GM23338 (cell line): ENCODE results near the gene FGF11. TPM values are rescaled to one million over a fixed set of nuclear protein-coding genes. Genes with fewer than 3 reads are reported as not detected.

Experiments
- ATAC-seq: fragments of 200-7000 bp; cut with Tn5 transposase; 3 replicates; pipeline ENCODE4 v1.9.1; 2020
- DNase-seq: peaks from one replicate; pipeline ENCODE4 v3.0.0-alpha.2; 2015; ENCODE audit warnings: low spot score
- H2AFZ ChIP-seq: fragments of 200-600 bp; sonication (generic); 2 replicates; pipeline ENCODE4 v1.8.0; 2016; ENCODE audit warnings: antibody characterized with exemption, mild to moderate bottlenecking, moderate library complexity
- H3F3A ChIP-seq: fragments of 200-600 bp; sonication (generic); replicated peaks from 2 replicates; pipeline ENCODE4 v1.8.0; 2017; ENCODE audit warnings: antibody characterized with exemption, mixed run types, low read depth
- H3K27ac ChIP-seq: fragments of 200-600 bp; sonication (generic); 2 replicates; pipeline ENCODE4 v1.6.1; 2016; ENCODE audit warnings: low read depth
- H3K27me3 ChIP-seq: fragments of 200-600 bp; sonication (generic); 2 replicates; pipeline ENCODE4 v1.8.0; 2016; ENCODE audit warnings: mild to moderate bottlenecking, mixed run types, moderate library complexity; ENCODE audit not compliant: insufficient read depth
- H3K36me3 ChIP-seq: fragments of 200-600 bp; sonication (generic); 2 replicates; pipeline ENCODE4 v1.8.0; 2016; ENCODE audit warnings: mild to moderate bottlenecking; ENCODE audit not compliant: insufficient read depth
- H3K4me1 ChIP-seq: fragments of 200-600 bp; sonication (generic); 2 replicates; pipeline ENCODE4 v1.8.0; 2016; ENCODE audit warnings: mild to moderate bottlenecking, moderate library complexity; ENCODE audit not compliant: insufficient read depth
- H3K4me2 ChIP-seq: fragments of 200-600 bp; sonication (generic); 2 replicates; pipeline ENCODE4 v1.7.1; 2017; ENCODE audit warnings: mixed run types
- H3K4me3 ChIP-seq: fragments of 200-600 bp; sonication (generic); 2 replicates; pipeline ENCODE4 v1.6.1; 2016; ENCODE audit warnings: mixed run types
- H3K79me2 ChIP-seq: fragments of 200-600 bp; sonication (generic); replicated peaks from 2 replicates; pipeline ENCODE4 v1.8.0; 2017; ENCODE audit warnings: mild to moderate bottlenecking; ENCODE audit not compliant: insufficient read depth
- H3K9me2 ChIP-seq: fragments of 200-600 bp; sonication (generic); 2 replicates; pipeline ENCODE4 v1.8.0; 2017; ENCODE audit not compliant: insufficient read depth
- H4K20me1 ChIP-seq: fragments of 200-600 bp; sonication (generic); replicated peaks from 2 replicates; pipeline ENCODE4 v1.8.0; 2017; ENCODE audit warnings: mild to moderate bottlenecking; ENCODE audit not compliant: insufficient read depth
- H3K27ac Mint-ChIP-seq: 2 replicates; pipeline ENCODE4 v1.8.0; 2020; ENCODE audit warnings: inconsistent platforms, mild to moderate bottlenecking, moderate library complexity, mixed read lengths
- H3K27me3 Mint-ChIP-seq: 3 replicates; pipeline ENCODE4 v1.8.0; 2022; ENCODE audit warnings: low read depth, mild to moderate bottlenecking, moderate library complexity, mixed read lengths, inconsistent platforms; ENCODE audit not compliant: insufficient read depth, poor library complexity
- H3K36me3 Mint-ChIP-seq: 3 replicates; pipeline ENCODE4 v1.8.0; 2021; ENCODE audit warnings: low read depth, mild to moderate bottlenecking, inconsistent platforms, moderate library complexity, mixed read lengths
- H3K4me1 Mint-ChIP-seq: 3 replicates; pipeline ENCODE4 v1.8.0; 2020; ENCODE audit warnings: mild to moderate bottlenecking, inconsistent platforms, mixed read lengths
- H3K4me3 Mint-ChIP-seq: 3 replicates; pipeline ENCODE4 v1.8.0; 2021; ENCODE audit warnings: moderate library complexity, mild to moderate bottlenecking, inconsistent platforms, mixed read lengths
- H3K9me3 Mint-ChIP-seq: 3 replicates; pipeline ENCODE4 v1.8.0; 2020; ENCODE audit warnings: moderate library complexity, mild to moderate bottlenecking, inconsistent platforms, mixed read lengths
- CREB1 ChIP-seq: fragments of 250-450 bp; sonication (Bioruptor Pico); IDR thresholded peaks from 2 replicates; pipeline ENCODE4 v1.5.0; 2020; ENCODE audit warnings: low read depth, mild to moderate bottlenecking, moderate library complexity
- EZH2 ChIP-seq: fragments of 200-600 bp; sonication (generic); IDR thresholded peaks from one replicate; pipeline ENCODE4 v1.8.0; 2017; ENCODE audit warnings: antibody characterized with exemption, mild to moderate bottlenecking, low read depth; ENCODE audit not compliant: unreplicated experiment
- EZH2phosphoT487 ChIP-seq: fragments of 200-600 bp; sonication (generic); IDR thresholded peaks from one replicate; pipeline ENCODE4 v1.8.1; 2018; ENCODE audit warnings: antibody characterized with exemption; ENCODE audit not compliant: unreplicated experiment
- NANOG ChIP-seq: IDR thresholded peaks from 2 replicates; pipeline ENCODE4 v1.6.1; 2016; ENCODE audit warnings: antibody characterized with exemption, borderline replicate concordance
- POLR2AphosphoS5 ChIP-seq: IDR thresholded peaks from 2 replicates; pipeline ENCODE4 v1.6.1; 2016; ENCODE audit warnings: antibody characterized with exemption, low read depth
- STAT1 ChIP-seq: IDR thresholded peaks from one replicate; pipeline ENCODE4 v1.6.1; 2016; ENCODE audit warnings: antibody characterized with exemption; ENCODE audit not compliant: unreplicated experiment
- ZNF114 ChIP-seq: fragments of 250-450 bp; sonication (Bioruptor Pico); IDR thresholded peaks from 2 replicates; pipeline ENCODE4 v1.5.0; 2020; ENCODE audit warnings: mild to moderate bottlenecking, moderate library complexity
- ZNF331 ChIP-seq: fragments of 250-450 bp; sonication (Bioruptor Pico); IDR thresholded peaks from 2 replicates; pipeline ENCODE4 v1.5.0; 2020; ENCODE audit warnings: low read depth, mild to moderate bottlenecking, moderate library complexity
- polyA plus RNA-seq: library from polyadenylated mRNA; unstranded; fragments of >200 nt; fragmentation: Nextera tagmentation; extraction: Ambion mirVana; gene quantifications from 2 replicates; pipeline ENCODE4 v1.2.1, GENCODE V29; 2016
- total RNA-seq: library from RNA; depleted of rRNA; stranded (reverse); fragments of >200 nt; shearing (Covaris generic); gene quantifications from 2 replicates; pipeline ENCODE4 v1.2.3, GENCODE V29; 2014
- TF ChIP-seq, protein P1 (sequence below), 2 experiments: fragments of 200-600 bp in 1 of 2; sonication (generic) in 1 of 2; conservative IDR thresholded peaks; 2 replicates each; pipeline versions ENCODE4 v1.5.1 to v1.6.1; 2016 to 2017; ENCODE audit warnings: antibody characterized with exemption in 2 of 2, low read depth in 2 of 2, mild to moderate bottlenecking in 2 of 2, moderate library complexity in 1 of 2
- TF ChIP-seq, protein P2 (sequence below): IDR thresholded peaks from one replicate; pipeline ENCODE4 v1.6.1; 2018; ENCODE audit warnings: antibody characterized with exemption; ENCODE audit not compliant: unreplicated experiment
- TF ChIP-seq, protein P3 (sequence below): fragments of 250-450 bp; sonication (Bioruptor Pico); IDR thresholded peaks from 2 replicates; pipeline ENCODE4 v1.5.0; 2020; ENCODE audit warnings: mild to moderate bottlenecking, moderate library complexity
- TF ChIP-seq, protein P4 (sequence below): IDR thresholded peaks from 2 replicates; pipeline ENCODE4 v1.6.1; 2016; ENCODE audit warnings: antibody characterized with exemption

FGF11 gene
- total and polyA plus RNA-seq, 2 experiments from 2014 or later = 11.1 to 16.6 TPM

DNA sequence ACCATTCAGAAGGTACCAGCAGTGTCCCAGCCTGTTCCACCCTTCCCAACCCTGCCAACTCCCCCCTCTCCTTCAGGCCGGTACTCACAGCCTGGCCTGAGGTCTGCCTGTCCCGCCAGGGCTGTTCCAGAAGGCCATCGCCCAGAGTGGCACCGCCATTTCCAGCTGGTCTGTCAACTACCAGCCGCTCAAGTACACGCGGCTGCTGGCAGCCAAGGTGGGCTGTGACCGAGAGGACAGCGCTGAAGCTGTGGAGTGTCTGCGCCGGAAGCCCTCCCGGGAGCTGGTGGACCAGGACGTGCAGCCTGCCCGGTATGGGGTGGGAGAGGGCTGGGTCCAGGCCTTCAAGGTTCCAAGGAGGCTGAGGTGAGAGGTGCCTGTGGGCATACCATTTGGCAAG is 24.5 kb upstream of the FGF11 start:
- Histone ChIP-seq H4K20me1 (no peaks in the 10 kb centered on the region; the same call in 1 of the 2 replicates), H3K4me1 (no peaks in the 10 kb centered on the region), H3K4me2 (no peak overlapping the region), H3K9me2 (no peaks in the 10 kb centered on the region), H3K79me2 (no peaks in the 10 kb centered on the region), H2AFZ (no peak overlapping the region), H3K4me3 (no peak overlapping the region), H3K27ac (no peak overlapping the region), H3K27me3 (no peaks in the 10 kb centered on the region), H3K36me3 (no peaks in the 10 kb centered on the region; the same call in 1 of the 2 replicates), H3F3A (no peaks in the 10 kb centered on the region)
- no peak overlapping the region for H3K4me3 Mint-ChIP-seq
- H3K36me3 Mint-ChIP-seq = peaks cover 28% of the 10 kb centered on the region
- no peaks in the 10 kb centered on the region for H3K9me3 Mint-ChIP-seq
- H3K4me1 Mint-ChIP-seq = peaks cover 33% of the 10 kb centered on the region
- no peak for DNase-seq
- peaks cover 11% of the 10 kb centered on the region for H3K27me3 Mint-ChIP-seq
- TF ChIP-seq STAT1 (no peak), POLR2AphosphoS5 (no peak), NANOG (no peak), EZH2 (no peak), ZNF331 (CRISPR knock-in tag) (no peak), ZNF114 (CRISPR knock-in tag) (no peak), CREB1 (CRISPR knock-in tag) (no peak), EZH2phosphoT487 (no peak)
- TF ChIP-seq, protein P1, sequence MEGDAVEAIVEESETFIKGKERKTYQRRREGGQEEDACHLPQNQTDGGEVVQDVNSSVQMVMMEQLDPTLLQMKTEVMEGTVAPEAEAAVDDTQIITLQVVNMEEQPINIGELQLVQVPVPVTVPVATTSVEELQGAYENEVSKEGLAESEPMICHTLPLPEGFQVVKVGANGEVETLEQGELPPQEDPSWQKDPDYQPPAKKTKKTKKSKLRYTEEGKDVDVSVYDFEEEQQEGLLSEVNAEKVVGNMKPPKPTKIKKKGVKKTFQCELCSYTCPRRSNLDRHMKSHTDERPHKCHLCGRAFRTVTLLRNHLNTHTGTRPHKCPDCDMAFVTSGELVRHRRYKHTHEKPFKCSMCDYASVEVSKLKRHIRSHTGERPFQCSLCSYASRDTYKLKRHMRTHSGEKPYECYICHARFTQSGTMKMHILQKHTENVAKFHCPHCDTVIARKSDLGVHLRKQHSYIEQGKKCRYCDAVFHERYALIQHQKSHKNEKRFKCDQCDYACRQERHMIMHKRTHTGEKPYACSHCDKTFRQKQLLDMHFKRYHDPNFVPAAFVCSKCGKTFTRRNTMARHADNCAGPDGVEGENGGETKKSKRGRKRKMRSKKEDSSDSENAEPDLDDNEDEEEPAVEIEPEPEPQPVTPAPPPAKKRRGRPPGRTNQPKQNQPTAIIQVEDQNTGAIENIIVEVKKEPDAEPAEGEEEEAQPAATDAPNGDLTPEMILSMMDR (conservative IDR thresholded peaks at IDR 0.05; ENCODE audit: low read depth in 2 of 2) = no peak
- TF ChIP-seq, protein P2, sequence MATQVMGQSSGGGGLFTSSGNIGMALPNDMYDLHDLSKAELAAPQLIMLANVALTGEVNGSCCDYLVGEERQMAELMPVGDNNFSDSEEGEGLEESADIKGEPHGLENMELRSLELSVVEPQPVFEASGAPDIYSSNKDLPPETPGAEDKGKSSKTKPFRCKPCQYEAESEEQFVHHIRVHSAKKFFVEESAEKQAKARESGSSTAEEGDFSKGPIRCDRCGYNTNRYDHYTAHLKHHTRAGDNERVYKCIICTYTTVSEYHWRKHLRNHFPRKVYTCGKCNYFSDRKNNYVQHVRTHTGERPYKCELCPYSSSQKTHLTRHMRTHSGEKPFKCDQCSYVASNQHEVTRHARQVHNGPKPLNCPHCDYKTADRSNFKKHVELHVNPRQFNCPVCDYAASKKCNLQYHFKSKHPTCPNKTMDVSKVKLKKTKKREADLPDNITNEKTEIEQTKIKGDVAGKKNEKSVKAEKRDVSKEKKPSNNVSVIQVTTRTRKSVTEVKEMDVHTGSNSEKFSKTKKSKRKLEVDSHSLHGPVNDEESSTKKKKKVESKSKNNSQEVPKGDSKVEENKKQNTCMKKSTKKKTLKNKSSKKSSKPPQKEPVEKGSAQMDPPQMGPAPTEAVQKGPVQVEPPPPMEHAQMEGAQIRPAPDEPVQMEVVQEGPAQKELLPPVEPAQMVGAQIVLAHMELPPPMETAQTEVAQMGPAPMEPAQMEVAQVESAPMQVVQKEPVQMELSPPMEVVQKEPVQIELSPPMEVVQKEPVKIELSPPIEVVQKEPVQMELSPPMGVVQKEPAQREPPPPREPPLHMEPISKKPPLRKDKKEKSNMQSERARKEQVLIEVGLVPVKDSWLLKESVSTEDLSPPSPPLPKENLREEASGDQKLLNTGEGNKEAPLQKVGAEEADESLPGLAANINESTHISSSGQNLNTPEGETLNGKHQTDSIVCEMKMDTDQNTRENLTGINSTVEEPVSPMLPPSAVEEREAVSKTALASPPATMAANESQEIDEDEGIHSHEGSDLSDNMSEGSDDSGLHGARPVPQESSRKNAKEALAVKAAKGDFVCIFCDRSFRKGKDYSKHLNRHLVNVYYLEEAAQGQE = no peak
- TF ChIP-seq, protein P3, sequence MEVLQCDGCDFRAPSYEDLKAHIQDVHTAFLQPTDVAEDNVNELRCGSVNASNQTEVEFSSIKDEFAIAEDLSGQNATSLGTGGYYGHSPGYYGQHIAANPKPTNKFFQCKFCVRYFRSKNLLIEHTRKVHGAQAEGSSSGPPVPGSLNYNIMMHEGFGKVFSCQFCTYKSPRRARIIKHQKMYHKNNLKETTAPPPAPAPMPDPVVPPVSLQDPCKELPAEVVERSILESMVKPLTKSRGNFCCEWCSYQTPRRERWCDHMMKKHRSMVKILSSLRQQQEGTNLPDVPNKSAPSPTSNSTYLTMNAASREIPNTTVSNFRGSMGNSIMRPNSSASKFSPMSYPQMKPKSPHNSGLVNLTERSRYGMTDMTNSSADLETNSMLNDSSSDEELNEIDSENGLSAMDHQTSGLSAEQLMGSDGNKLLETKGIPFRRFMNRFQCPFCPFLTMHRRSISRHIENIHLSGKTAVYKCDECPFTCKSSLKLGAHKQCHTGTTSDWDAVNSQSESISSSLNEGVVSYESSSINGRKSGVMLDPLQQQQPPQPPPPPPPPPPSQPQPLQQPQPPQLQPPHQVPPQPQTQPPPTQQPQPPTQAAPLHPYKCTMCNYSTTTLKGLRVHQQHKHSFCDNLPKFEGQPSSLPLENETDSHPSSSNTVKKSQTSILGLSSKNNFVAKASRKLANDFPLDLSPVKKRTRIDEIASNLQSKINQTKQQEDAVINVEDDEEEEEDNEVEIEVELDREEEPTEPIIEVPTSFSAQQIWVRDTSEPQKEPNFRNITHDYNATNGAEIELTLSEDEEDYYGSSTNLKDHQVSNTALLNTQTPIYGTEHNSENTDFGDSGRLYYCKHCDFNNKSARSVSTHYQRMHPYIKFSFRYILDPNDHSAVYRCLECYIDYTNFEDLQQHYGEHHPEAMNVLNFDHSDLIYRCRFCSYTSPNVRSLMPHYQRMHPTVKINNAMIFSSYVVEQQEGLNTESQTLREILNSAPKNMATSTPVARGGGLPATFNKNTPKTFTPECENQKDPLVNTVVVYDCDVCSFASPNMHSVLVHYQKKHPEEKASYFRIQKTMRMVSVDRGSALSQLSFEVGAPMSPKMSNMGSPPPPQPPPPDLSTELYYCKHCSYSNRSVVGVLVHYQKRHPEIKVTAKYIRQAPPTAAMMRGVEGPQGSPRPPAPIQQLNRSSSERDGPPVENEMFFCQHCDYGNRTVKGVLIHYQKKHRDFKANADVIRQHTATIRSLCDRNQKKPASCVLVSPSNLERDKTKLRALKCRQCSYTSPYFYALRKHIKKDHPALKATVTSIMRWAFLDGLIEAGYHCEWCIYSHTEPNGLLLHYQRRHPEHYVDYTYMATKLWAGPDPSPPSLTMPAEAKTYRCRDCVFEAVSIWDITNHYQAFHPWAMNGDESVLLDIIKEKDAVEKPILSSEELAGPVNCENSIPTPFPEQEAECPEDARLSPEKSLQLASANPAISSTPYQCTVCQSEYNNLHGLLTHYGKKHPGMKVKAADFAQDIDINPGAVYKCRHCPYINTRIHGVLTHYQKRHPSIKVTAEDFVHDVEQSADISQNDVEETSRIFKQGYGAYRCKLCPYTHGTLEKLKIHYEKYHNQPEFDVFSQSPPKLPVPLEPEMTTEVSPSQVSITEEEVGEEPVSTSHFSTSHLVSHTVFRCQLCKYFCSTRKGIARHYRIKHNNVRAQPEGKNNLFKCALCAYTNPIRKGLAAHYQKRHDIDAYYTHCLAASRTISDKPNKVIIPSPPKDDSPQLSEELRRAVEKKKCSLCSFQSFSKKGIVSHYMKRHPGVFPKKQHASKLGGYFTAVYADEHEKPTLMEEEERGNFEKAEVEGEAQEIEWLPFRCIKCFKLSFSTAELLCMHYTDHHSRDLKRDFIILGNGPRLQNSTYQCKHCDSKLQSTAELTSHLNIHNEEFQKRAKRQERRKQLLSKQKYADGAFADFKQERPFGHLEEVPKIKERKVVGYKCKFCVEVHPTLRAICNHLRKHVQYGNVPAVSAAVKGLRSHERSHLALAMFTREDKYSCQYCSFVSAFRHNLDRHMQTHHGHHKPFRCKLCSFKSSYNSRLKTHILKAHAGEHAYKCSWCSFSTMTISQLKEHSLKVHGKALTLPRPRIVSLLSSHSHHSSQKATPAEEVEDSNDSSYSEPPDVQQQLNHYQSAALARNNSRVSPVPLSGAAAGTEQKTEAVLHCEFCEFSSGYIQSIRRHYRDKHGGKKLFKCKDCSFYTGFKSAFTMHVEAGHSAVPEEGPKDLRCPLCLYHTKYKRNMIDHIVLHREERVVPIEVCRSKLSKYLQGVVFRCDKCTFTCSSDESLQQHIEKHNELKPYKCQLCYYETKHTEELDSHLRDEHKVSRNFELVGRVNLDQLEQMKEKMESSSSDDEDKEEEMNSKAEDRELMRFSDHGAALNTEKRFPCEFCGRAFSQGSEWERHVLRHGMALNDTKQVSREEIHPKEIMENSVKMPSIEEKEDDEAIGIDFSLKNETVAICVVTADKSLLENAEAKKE (CRISPR knock-in tag) = no peak
- TF ChIP-seq, protein P4, sequence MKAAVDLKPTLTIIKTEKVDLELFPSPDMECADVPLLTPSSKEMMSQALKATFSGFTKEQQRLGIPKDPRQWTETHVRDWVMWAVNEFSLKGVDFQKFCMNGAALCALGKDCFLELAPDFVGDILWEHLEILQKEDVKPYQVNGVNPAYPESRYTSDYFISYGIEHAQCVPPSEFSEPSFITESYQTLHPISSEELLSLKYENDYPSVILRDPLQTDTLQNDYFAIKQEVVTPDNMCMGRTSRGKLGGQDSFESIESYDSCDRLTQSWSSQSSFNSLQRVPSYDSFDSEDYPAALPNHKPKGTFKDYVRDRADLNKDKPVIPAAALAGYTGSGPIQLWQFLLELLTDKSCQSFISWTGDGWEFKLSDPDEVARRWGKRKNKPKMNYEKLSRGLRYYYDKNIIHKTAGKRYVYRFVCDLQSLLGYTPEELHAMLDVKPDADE = no peak
- ATAC-seq = no peak
- H3K27ac Mint-ChIP-seq = no peak overlapping the region
